SH-SY5Y (cell line): ENCODE measurements around the gene MLF2.

ENCODE experiments used
- GATA2 ChIP-seq: IDR thresholded peaks from 2 replicates; pipeline ENCODE4 v1.6.1; 2011; ENCODE audit warnings: mild to moderate bottlenecking, low read depth, low read length
- GATA3 ChIP-seq: IDR thresholded peaks from 2 replicates; pipeline ENCODE4 v1.6.1; 2011; ENCODE audit warnings: low read depth, mild to moderate bottlenecking, low read length, moderate library complexity

DNA sequence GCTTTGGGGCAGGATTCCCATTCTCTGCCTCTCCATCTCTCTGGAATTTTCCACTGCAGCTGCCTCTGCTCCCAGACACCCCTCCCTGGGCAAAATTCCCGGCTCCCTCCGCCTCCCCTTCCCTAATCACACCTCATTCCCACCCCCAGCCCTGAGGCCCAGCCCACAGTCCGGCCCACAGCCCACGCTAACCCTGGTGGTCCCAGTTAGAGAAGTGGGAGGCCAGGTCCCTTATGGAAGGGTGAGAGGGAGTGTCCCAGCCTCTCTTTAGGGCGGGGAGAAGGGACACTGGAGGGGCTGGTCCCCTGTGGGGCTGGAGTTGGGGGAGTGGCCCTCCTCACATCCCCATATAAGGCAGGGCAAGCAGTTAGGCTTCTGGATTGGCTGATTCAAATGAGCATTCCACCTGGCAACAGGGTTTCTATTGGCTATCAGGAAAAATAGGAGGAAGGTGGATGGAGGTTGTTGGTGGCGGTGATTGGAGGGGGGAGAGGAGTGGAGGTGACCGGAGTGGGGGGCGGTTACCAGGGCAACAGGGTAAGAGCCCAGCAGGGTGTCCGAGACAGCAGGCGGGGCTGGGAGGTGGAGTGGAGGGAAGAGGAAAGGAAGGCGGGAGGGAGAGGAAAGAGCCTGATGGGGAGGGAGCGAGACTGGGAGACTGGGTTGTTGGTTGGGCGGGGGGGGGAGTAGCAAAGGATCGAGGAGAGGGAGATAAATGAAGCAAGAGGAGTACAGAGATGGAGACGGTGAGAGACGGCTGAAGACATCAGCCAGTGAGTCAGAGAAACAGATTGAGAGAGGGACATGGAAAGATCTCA is 11.3 kb upstream of the MLF2 start:
- TF ChIP-seq GATA2, result no peak
- no peak for TF ChIP-seq GATA3
